Left hindlimb (tissue), 1 donor: ENCODE data around the gene MAMLD1.
A peak's percentile ranks its signal among the peaks of the same experiment; 100 is the strongest.

Experiments
- DNase-seq: peaks from one replicate; pipeline ENCODE4 v3.0.0-alpha.2; 2018

The MAMLD1 gene

GRCh38 chrX:150465326-150465725, 102.2 kb downstream of the MAMLD1 start:
- no peak for DNase-seq

GRCh38 chrX:150465881-150466775, 103.0 kb downstream of the MAMLD1 start:
- DNase-seq, result no peak

- no peak for DNase-seq
Observed at GRCh38 chrX:150472306-150472705, 109.2 kb downstream of the MAMLD1 start.

GRCh38 chrX:150473371-150473770, 110.3 kb downstream of the MAMLD1 start:
- DNase-seq, result no peak

- DNase-seq, result no peak
Observed at GRCh38 chrX:150475461-150475860, 112.3 kb downstream of the MAMLD1 start.

GRCh38 chrX:150476164-150476699, 113.1 kb downstream of the MAMLD1 start:
- peak; percentile 34 for DNase-seq

GRCh38 chrX:150477371-150477770, 114.3 kb downstream of the MAMLD1 start:
- no peak for DNase-seq

- no peak for DNase-seq
Observed at GRCh38 chrX:150478496-150479492, 115.7 kb downstream of the MAMLD1 start.

GRCh38 chrX:150482537-150483206, 119.6 kb downstream of the MAMLD1 start:
- DNase-seq, result no peak

- DNase-seq, result no peak
Observed at GRCh38 chrX:150483356-150483985, 120.4 kb downstream of the MAMLD1 start.

GRCh38 chrX:150486011-150486410, 122.9 kb downstream of the MAMLD1 start:
- DNase-seq, result no peak

- DNase-seq, result no peak
Observed at GRCh38 chrX:150487369-150488094, 124.4 kb downstream of the MAMLD1 start.

GRCh38 chrX:150489359-150490015, 126.4 kb downstream of the MAMLD1 start:
- no peak for DNase-seq

GRCh38 chrX:150495496-150495895, 132.4 kb downstream of the MAMLD1 start:
- no peak for DNase-seq

GRCh38 chrX:150499240-150499639, 136.1 kb downstream of the MAMLD1 start:
- DNase-seq, result no peak

- DNase-seq, result no peak
Observed at GRCh38 chrX:150502091-150502490, 139.0 kb downstream of the MAMLD1 start.

GRCh38 chrX:150502979-150503897, 140.1 kb downstream of the MAMLD1 start:
- DNase-seq, result no peak

- DNase-seq, result no peak
Observed at GRCh38 chrX:150503898-150504219, 140.7 kb downstream of the MAMLD1 start.

GRCh38 chrX:150504397-150505182, 141.5 kb downstream of the MAMLD1 start:
- DNase-seq, result no peak
